Suppressor macrophage treated with lipopolysaccharide for 4 hours (primary cell): ENCODE data around the gene DPP3.
A peak's percentile ranks its signal among the peaks of the same experiment; 100 is the strongest.

Experiments
- DNase-seq: peaks from one replicate; pipeline ENCODE4 v3.0.0-alpha.2; 2020

DPP3 gene

DNA sequence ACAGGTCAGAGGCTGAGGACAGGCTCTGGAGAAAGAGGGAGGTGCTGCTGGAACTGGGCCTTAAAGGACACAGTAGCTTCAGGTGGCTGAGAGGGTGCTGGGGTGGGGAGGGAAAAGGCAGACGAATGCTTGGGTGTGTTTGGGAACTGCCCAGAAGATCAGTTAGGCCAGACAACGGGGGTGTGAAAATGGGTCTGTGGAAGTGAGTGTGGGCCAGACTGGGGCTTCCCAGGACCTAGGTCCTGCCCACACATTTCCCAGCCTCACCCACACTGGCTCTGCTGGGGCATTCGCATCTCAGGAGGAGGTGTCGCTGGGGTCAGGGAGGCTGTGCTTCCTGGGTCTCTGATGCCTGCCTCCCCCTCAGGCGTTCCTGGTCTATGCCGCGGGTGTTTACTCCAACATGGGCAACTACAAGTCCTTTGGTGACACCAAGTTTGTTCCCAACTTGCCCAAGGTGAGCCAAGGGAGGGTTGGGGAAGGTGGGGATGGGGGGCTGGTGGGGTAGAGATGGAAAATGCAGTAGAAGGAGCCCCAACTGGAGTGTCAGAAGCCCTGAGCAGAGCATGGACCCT lies 4.7 kb downstream of the DPP3 start:
- no peak for DNase-seq

DNA sequence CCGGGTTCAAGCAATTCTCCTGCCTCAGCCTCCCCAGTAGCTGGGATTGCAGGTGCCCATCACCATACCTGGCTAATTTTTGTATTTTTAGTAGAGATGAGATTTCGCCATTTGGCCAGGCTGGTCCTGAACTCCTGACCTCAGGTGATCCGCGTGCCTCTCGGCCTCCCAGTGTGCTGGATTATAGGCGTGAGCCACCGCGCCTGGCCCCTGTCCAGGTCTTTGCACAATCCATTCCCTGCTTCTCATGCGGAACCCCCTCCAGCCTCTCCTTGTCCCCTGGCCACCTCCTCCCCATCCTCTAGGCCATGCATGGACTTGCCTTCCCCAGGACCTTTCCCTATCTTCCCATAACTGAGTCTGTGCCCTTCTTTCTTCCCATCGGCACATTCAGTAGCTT lies 8.7 kb downstream of the DPP3 start:
- DNase-seq = no peak

DNA sequence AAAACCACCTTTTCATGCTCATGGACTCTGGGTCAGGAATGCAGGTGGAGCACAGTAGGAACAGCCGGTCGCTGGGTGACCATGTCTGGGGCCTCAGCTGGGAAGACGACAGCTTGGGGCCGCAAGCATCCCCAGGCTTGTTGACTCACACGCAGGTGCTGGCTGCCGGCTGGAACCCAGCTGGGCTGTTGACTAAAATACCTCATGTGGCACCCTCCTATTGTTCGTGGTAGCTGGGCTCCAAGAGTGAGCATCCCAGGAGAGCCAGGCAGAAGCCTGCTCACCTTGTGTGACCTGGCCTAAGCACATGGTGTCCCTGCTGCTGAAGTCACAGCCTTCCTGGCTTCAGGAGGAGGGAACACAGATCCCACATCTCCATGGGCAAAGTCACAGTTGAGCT lies 9.4 kb downstream of the DPP3 start:
- DNase-seq = no peak

DNA sequence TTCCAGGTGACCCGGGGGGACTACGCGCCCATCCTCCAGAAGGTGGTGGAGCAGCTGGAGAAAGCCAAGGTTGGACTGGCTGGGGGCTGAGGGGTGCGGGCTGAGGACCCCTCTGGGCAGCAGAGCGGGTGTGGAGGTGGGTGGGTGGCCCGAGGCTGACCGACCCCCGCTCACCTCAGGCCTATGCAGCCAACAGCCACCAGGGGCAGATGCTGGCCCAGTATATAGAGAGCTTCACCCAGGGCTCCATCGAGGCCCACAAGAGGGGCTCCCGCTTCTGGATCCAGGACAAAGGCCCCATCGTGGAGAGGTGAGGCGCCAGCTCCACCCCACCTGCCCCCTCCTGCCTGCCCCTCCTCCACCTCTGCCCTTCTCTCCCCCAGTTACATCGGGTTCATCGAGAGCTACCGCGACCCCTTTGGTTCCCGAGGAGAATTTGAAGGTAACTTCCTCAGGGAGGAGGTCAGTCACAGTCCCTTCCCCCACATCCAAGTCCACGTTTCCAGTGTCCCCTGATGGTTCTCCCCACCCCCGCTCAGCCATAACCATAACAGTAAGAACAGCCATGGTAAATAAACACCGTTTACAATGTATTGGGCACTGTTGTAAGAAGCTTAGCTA lies 11.2 kb downstream of the DPP3 start:
- no peak for DNase-seq

DNA sequence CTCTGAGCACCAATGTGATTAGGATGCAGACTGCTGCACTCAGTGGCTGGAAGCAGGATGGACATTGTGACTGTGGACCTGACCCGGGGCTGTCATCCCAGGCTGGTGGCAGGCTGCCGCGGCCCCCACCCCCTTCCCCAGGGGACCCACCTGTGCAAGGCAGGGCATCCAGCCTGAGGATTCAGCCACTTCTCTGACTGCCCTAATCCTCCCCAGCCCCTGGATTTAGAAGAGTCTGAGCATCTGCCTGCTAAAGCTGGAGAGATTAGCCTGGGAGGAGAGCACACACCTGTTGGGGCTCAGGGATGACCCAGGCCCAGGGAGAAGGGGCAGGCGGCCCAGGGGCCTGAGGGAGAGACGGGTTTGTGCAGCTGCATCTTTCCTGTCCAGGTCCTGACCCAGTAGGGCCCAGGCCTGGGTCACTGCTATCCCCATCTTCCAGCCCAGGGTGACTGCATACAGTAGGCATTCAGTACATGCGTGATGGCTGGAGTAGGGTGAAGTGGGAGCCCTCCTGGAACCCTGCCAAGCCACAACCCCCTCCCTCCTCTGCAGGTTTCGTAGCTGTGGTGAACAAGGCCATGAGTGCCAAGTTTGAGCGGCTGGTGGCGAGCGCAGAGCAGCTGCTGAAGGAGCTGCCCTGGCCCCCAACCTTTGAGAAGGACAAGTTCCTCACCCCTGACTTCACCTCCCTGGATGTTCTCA lies 12.1 kb downstream of the DPP3 start:
- DNase-seq = no peak

DNA sequence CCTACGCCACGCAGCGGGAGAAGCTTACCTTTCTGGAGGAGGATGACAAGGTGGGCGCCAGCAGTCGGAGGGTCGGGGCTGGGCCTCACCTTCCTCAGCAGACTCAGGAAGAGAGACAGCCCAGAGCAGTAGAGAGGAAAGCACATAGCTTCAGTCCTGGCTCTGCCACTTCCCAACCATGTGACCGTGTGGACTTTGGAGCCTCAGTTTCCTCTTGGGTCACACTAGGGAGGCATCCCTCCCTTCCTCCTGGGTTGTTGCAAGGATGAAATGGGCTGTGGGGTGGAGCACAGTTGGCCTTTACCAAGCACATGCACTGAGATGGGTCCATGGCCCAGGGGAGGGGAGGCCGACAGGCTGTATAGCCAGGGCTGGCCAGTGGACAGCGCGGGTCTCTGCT lies 12.9 kb downstream of the DPP3 start:
- no peak for DNase-seq

DNA sequence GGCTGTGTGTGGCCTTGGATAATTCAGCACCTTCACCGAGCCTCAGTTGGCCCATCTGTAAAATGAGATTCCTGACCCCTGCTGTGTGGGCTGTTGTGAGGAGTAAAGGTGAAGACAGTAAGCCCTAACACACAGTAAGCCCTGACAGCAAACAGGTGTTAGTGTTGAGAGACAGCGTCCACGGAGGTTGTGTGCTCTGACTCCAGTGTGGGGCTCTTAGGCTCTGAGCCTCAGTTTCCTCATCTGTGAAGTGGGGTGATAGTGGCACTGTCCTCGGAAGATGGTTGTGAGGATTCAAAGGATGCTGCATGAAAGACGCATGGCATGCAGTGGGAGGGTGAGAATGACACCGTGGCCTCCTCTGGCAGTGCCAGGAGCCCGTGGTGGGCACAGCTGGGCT lies 14.2 kb downstream of the DPP3 start:
- DNase-seq = no peak

DNA sequence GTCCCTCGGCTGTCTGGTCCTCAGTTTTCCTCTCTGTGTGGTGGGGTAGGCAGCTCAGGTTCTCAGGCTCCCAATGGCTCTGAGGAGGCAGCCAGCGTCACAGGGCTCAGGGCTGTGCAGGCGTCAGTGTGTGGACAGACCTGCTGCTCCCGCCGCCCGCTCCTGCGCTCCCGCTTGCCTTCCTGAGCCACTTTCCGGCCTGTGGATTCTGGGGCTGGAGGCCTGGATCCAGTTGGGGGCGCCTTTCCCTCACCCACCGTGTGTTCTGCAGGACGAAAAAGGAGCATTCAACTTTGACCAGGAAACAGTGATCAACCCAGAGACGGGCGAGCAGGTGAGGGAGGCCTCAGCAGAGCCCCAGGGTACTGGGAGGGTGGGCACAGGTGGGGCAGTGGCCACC lies 14.7 kb downstream of the DPP3 start:
- no peak for DNase-seq

DNA sequence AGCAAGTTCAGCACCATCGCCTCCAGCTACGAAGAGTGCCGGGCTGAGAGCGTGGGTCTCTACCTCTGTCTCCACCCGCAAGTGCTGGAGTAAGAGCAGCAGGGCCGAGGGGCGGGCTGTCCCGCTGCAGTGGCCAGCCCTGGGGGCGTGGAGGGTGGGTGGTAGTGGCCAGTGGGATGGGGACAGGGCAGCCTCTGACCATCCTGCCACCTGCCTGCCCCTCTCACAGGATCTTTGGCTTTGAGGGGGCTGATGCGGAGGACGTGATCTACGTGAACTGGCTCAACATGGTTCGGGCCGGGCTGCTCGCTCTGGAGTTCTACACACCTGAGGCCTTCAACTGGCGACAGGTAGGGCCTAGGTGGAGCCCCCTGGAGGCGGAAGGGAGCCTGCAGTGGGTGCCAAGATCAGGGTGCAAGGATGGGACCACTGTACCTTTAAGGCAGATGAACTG lies 15.2 kb downstream of the DPP3 start:
- DNase-seq = no peak

DNA sequence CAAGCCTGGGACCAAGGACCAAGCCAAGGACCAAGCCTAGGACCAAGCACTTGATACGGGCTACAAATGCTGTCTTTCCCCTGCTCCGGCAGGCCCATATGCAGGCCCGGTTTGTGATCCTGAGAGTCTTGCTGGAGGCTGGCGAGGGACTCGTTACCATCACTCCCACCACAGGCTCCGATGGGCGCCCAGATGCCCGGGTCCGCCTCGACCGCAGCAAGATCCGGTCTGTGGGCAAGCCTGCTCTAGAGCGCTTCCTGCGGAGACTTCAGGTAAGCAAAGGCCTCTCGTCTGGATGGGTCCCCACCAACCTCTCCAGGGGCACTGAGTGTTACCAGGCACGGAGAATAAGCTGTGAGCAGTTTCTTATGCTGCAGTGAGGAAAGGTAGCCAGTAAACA lies 17.0 kb downstream of the DPP3 start:
- DNase-seq = no peak

DNA sequence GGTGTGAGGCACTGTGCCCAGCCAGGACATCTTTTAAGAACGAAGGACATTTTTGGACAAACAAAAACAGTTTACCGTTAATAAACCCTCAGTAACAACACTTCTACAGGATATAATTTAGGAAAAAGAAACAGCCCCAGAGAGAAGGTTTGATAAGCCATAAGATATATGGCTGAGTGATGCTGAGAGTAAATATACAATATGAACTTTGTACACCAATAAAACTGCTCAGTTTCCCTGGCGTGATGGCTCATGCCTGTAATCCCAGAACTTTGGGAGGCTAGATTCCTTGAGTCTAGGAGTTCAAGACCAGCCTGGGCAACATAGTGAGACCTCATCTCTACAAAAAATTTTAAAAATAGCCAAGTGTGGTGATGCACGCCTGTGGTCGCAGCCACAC lies 18.3 kb downstream of the DPP3 start:
- no peak for DNase-seq

DNA sequence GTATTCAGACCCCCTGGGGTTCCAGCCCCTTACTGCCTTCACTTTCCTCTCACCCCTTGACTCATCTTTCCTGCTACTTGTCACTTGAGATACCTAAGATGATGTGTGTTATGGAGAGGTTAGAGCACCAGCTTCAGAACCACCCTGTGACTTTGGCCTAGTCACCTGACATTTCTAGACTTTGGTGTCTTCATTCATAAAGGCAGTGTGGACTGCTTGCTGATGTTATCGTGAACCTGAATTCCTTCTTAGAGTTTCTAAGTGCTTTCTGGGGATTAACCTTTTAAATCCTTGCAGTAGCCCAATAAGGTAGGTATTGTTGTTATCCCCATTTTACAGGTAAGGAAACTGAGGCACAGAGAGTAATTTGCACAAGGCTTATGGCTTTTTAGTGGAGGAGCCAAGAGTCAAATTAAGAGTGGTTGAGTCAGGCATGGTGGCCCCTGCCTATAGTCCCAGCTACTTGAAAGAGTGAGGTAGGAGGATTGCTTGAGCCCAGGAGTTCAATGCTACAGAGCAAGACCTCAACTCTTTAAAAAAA lies 25.1 kb downstream of the DPP3 start:
- no peak for DNase-seq

DNA sequence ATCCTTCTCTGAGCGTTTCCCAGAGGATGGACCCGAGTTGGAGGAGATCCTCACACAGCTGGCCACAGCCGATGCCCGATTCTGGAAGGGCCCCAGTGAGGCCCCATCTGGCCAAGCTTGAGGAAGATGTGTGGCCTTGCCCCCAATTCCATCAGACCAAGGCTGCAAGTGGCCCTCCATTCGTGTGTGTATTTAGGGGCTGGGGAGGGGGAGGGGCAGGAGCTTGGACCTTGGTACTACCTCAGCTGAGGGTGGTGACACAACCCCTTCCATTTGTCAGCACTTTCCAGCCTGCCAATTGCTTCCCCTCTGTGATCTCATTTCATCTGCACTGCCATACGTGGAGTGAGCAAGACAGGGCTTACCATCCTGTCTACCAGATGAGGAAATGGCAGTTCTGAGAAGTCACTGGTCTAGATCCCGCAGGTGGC lies 28.9 kb downstream of the DPP3 start:
- peak; percentile 35 for DNase-seq

DNA sequence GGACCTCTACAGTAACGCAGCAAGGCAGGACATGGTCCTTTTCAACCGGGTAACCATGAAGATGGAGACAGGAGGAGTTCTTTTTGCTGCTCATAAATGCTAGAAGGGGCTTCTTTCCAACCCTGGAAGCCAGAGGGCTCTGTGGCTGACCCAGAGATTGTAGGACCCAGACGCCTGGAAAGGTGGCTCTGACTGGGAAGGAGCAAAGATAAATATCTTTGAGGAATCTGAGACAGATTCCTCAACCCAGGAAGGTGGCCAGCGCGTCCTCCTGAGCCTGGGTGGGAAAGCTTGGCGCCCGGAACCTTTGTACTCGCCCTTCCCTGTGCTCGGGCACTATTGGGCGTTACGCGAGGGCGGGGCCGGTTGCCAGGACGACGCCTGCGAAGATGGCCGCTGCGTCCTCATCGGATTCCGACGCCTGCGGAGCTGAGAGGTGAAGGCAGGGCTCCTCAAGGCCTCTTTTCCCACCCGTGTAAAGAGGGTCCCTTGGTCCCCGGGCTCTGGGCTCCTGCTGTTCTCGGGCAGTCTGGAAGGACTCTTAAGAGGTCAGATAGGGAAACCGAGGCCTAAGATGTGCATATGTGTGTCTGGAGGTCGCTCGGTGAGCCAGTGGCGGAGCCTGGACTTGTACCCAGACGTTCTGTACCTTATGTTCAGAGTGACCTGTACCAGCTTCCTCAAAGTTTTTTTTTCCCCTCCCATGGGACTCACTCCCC lies 30.2 kb downstream of the DPP3 start, which contains the start of gene BBS1:
Gene BBS1, plus strand, starts transcription at position 365 of the 719 bp plus-strand sequence. Its CDS starts 25 bp downstream, at position 390.
- peak; percentile 84 for DNase-seq

DNA sequence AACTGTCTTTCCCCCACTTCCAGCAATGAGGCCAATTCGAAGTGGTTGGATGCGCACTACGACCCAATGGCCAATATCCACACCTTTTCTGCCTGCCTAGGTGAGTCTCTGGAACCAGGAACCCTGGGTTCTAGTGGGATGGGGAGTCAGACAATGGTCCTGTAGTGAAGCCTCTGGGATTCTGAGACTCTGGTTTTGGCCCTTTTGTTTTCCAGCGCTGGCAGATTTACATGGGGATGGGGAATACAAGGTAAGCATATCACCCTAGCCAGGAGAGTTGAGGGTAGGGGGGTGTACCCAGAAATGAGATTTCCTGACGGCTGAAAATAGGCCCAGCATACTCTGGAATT lies 30.7 kb downstream of the DPP3 start:
- DNase-seq = no peak

DNA sequence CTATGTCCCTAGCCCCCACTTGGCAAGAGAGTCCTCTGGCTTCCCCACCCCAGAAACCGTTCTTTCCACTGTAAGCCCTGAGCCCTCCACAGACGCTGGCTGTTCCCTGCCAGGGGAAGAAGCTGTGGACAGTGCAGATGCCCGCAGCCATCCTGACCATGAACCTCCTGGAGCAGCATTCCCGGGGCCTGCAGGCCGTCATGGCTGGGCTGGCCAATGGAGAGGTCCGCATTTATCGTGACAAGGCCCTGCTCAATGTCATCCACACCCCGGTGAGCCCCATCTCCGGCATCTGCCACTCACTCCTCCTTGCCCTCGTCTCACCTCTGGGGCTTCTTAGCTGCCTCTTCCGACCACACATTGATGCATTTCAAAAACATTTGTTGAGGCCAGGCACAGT lies 43.4 kb downstream of the DPP3 start:
- DNase-seq = no peak

DNA sequence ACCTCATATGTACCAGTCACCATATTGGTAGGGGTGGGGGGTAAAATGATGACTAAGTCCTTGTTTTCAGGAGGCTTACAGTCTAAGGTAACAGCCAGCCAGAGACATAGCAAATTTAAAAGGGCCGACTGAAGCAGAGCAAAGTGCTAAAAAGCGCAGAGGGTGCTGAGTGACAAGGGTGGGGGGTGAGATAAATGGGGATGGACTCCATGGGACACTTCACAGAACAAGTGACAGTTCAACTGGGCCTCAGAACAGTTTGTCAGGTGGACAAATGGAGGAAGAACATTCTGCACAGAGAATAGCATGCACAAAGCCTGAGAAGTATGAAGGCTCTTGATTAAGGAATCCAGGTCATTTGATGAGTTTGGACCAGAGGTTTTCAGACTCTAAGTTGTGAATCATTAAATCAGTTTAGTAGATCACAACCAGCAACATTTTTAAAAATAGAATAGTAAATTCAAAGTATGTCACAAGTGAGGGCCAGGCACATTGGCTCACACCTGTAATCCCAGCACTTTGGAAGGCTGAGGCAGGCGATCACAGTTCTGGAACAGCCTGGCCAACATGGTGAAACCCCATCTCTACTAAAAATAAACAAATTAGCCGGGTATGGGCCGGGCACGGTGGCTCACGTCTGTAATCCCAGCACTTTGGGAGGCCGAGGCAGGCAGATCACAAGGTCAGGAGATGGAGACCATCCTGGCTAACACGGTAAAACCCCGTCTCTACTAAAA lies 44.2 kb downstream of the DPP3 start:
- DNase-seq = no peak

DNA sequence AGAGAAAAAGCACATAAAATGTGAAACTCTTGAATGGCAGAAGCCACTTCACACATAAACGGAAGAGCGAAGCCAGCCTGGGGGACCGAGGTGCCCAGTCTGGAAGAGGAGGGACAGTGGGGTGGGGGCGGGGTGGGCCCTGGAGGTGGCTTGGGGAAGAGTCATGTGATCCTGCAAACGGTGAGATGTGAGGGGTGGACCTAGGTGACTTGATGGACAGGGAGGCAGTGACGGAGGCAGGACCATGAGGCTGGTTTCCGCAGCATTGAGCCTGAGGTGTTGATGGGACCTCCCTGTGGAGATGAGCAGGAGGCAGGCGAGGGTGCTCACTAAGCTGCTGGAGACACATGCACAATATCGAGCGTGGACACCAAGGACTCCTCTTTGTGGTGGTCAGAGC lies 48.8 kb downstream of the DPP3 start:
- DNase-seq = no peak

DNA sequence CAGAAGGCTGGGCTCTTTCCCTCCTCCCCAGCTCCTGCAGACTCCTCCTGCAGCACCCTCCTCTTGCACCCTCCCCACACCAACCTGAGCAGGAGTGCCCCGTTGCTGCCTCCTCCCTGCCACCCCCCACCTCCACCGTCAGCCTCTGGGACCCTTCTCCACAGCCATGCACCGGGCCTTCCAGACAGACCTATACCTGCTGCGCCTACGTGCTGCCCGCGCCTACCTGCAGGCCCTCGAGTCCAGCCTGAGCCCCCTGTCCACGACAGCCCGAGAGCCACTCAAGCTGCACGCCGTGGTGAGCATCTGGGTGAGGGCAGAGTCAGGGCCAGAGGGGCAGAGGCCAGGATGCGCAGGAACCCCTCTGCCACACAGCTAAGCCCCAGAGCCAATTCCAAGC lies 49.4 kb downstream of the DPP3 start:
- DNase-seq = no peak

DNA sequence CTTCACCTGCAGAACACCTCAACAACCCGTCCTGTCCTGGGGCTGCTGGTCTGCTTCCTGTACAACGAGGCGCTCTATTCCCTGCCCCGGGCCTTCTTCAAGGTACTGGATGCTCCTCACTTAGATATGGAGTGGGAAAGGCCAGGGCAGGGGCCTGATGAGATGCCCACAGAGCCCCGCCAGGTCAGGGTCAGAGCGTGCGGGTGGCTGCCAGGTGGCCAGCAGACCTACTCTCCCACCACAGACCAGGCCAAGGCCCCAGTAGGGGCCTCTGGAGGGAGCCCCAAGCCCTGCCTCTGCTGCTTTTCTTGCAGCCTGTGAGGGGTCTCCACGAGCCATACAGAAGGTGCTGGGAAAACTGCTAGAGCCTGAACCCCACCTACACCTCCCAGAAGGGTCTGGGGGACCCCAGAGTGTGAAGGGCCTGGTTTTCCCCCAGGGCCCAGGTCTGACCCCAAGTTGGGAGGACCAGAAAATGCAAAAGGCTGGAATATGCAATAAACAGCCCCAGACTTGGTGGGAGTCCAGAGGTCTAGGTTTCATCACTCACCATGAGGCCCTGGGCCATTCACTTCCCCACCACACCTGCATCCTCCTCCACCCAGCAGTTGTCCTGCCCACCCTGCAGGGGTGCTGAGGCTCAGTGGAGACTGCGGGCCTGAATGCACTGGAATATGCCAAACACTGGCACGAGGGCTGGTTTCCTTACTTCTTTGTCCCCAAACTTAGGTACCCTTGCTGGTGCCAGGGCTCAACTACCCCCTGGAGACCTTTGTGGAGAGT lies 50.9 kb downstream of the DPP3 start:
- DNase-seq = no peak

DNA sequence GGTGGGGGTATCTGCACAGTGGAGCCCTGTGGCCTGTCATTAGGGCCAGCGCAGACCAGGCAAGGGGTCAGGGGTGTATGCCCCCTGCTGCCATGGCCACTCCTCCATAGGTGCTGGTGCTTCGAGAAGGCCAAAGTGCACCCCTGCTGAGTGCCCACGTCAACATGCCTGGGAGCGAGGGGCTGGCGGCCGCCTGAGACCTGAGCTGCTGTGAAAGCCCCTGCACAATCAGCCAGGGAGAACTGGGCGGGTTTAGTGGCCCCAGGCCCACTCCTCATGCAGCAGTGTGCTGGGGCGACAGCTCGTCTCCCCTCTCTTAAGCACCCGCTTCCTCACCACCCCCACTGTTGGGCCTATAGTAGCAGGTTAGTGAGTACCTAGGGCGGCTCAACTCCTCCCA lies 51.6 kb downstream of the DPP3 start:
- DNase-seq = no peak

DNA sequence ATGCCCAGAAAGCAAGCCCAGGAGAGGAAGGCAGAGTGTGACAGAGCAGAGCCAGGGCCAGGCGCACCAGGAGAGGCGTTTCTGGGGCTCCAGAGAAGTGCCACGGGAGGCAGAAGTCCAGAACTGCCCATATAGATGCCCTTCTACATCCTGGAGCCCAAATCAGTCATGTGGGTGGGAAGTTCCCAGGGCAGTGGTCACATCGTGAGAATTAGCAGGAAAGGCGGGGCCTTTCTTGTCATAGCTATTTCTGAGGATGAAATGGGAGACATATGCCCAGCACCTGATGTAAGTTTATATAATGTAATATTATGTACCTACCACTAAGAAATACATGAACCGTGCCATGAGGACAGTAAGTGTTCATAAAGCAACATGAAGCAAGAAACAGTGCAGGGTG lies 52.5 kb downstream of the DPP3 start:
- no peak for DNase-seq
